ENCODE data around the gene TMEM235.

Gene TMEM235

DNA sequence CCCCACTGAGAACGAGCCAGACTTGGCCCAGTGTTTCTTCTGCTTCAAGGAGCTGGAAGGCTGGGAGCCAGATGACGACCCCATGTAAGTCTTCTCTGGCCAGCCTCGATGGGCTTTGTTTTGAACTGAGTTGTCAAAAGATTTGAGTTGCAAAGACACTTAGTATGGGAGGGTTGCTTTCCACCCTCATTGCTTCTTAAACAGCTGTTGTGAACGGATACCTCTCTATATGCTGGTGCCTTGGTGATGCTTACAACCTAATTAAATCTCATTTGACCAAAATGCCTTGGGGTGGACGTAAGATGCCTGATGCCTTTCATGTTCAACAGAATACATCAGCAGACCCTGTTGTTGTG, 16.7 kb upstream of the TMEM235 start:
- CTCF ChIA-PET: no interaction called here
- TF ChIP-seq BHLHE40 (IDR thresholded peaks at IDR 0.05; ENCODE audit: borderline replicate concordance) (no peak), SUZ12 (IDR thresholded peaks at IDR 0.05) (no peak), FOXK2 (IDR thresholded peaks at IDR 0.05) (no peak), NFRKB (IDR thresholded peaks at IDR 0.05) (no peak), CTBP1 (IDR thresholded peaks at IDR 0.05; ENCODE audit: borderline replicate concordance) (no peak), L3MBTL2 (conservative IDR thresholded peaks at IDR 0.05) (no peak), LEF1 (IDR thresholded peaks at IDR 0.05; ENCODE audit: borderline replicate concordance) (no peak), ZNF384 (IDR thresholded peaks at IDR 0.05) (no peak), ELF4 (IDR thresholded peaks at IDR 0.05) (no peak)
- POLR2A ChIA-PET: interaction anchor here (0.7 to 2.4 kb wide), 7 partner anchors 8 to 35 kb away, joined by 3 to 26 read pairs (median 4); partner anchors contain the start of genes AFMID and TK1

DNA sequence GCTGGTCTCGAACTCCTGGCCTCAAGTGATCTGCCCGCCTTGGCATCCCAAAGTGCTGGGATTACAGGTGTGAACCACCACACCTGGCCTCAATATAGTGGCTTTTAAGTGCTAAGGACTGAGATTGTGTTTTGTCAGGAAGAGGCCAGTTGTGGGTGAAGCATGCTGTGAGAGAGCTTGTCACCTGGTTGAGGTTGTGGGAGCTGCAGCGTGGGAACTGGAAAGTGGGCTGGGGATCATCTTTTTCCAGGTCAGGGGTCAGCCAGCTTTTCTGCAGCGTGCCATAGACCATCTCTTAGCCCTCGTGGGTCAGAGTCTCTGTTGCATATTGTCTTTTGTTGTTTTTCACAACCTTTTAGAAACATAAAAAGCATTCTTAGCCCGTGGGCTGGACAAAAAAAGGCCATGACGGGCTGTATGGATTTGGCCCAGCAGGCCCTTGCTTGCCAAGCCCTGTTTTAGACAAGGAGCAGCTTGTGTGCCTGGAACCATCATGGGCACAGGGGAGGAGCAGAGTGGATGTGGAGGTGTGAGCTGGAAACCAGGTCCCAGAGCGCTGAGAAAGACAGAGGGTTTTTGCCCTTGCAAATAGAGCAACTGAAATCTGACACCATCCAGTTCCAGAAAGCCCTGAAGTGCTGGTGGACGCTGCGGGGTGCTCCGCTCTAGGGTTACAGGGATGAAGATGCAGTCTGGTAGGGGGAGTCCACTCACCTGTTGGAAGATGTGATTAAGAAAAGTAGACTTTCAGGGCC, 11.9 kb upstream of the TMEM235 start:
- TF ChIP-seq PKNOX1 (IDR thresholded peaks at IDR 0.05): no peak
- CTCF ChIA-PET: interaction anchor here (1.1 kb wide), 1 partner anchor 32 kb away, joined by 3 read pairs; no protein-coding TSS in a partner anchor
- POLR2A ChIA-PET: interaction anchor here (1.0 kb wide), 1 partner anchor 33 kb away, joined by 5 read pairs; the partner anchor contains the start of genes AFMID and TK1
- no peak for DNase-seq (ENCODE audit: extremely low spot score)

More for the DNA sequence above, 16.7 kb upstream of the TMEM235 start:
- no peak for DNase-seq (ENCODE audit: extremely low spot score)

DNA sequence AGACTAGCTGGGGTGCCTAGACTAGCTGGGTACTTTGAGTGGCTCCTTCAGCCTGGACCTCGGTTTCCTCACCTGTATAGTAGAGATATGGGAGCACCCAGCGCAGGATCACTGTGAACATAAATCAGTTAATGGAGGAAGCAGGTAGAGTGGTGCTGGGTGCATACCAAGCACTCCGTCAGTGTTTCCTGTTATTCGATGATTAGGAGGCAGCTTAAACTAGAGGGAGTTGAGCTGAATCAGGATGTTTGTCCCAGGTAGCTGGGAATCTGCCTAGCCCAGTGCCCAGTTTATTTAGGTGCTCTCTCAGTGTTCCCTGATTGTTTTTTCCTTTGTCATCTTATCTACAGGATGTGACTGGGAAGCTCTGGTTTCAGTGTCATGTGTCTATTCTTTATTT, 8.4 kb upstream of the TMEM235 start:
- CTCF ChIA-PET: no interaction called here

GRCh38 chr17:78223765-78224164, 7.7 kb upstream of the TMEM235 start:
- CTCF ChIA-PET: no interaction called here
- TF ChIP-seq LEF1 (IDR thresholded peaks at IDR 0.05; ENCODE audit: borderline replicate concordance) (no peak), PKNOX1 (IDR thresholded peaks at IDR 0.05) (no peak), ZNF384 (IDR thresholded peaks at IDR 0.05) (no peak), HDGF (IDR thresholded peaks at IDR 0.05; ENCODE audit: borderline replicate concordance) (no peak), FOXA1 (IDR thresholded peaks at IDR 0.05) (no peak), SP1 (IDR thresholded peaks at IDR 0.05) (no peak), FOXM1 (IDR thresholded peaks at IDR 0.05; ENCODE audit: borderline replicate concordance) (no peak), ELF4 (IDR thresholded peaks at IDR 0.05) (no peak), L3MBTL2 (conservative IDR thresholded peaks at IDR 0.05) (no peak), CTBP1 (IDR thresholded peaks at IDR 0.05; ENCODE audit: borderline replicate concordance) (no peak), ARNT (IDR thresholded peaks at IDR 0.05) (no peak), FOXK2 (IDR thresholded peaks at IDR 0.05) (no peak), BHLHE40 (IDR thresholded peaks at IDR 0.05; ENCODE audit: borderline replicate concordance) (no peak), TARDBP (IDR thresholded peaks at IDR 0.05) (no peak), NFRKB (IDR thresholded peaks at IDR 0.05) (no peak), SUZ12 (IDR thresholded peaks at IDR 0.05) (no peak)
- no peak for DNase-seq (ENCODE audit: extremely low spot score)
- POLR2A ChIA-PET: interaction anchor here (1.2 to 3.1 kb wide), 3 partner anchors 9 to 37 kb away, joined by 4 to 14 read pairs (median 11); partner anchors contain the start of genes AFMID, BIRC5 and TK1

More for the DNA sequence above, 8.4 kb upstream of the TMEM235 start:
- TF ChIP-seq L3MBTL2 (conservative IDR thresholded peaks at IDR 0.05) (no peak), HDGF (IDR thresholded peaks at IDR 0.05; ENCODE audit: borderline replicate concordance) (no peak), SP1 (IDR thresholded peaks at IDR 0.05) (no peak), CTBP1 (IDR thresholded peaks at IDR 0.05; ENCODE audit: borderline replicate concordance) (no peak), PKNOX1 (IDR thresholded peaks at IDR 0.05) (no peak), FOXM1 (IDR thresholded peaks at IDR 0.05; ENCODE audit: borderline replicate concordance) (no peak), TARDBP (IDR thresholded peaks at IDR 0.05) (no peak), ARNT (IDR thresholded peaks at IDR 0.05) (no peak)
- no peak for DNase-seq (ENCODE audit: extremely low spot score)
- POLR2A ChIA-PET: interaction anchor here (1.2 to 3.1 kb wide), 2 partner anchors 9 to 36 kb away, joined by 4 to 11 read pairs; partner anchors contain the start of genes AFMID, BIRC5 and TK1

GRCh38 chr17:78224231-78225087, 7.0 kb upstream of the TMEM235 start:
- POLR2A ChIA-PET: interaction anchor here (1.1 to 3.0 kb wide), 2 partner anchors 11 to 55 kb away, joined by 5 to 14 read pairs; partner anchors contain the start of gene BIRC5
- TF ChIP-seq FOXM1 (IDR thresholded peaks at IDR 0.05; ENCODE audit: borderline replicate concordance): no peak
- TF ChIP-seq SP1 (IDR thresholded peaks at IDR 0.05): no peak
- TF ChIP-seq ELF4 (IDR thresholded peaks at IDR 0.05): no peak
- DNase-seq (ENCODE audit: extremely low spot score): no peak
- CTCF ChIA-PET: interaction anchor here (2.3 kb wide), 1 partner anchor 27 kb away, joined by 5 read pairs; no protein-coding TSS in a partner anchor
